ENCODE measurements around the gene SPIRE1.

The SPIRE1 gene

GRCh38 chr18:12580630-12581342, 77.1 kb downstream of the SPIRE1 start:
- H3K4me3 ChIP-seq (ENCODE audit: low read depth in 1 of 2, low read length in 2 of 2), result no peak overlapping the region
- H3K36me3 ChIP-seq (ENCODE audit: insufficient read depth, low read length), result no peaks in the 10 kb centered on the region
- H3K4me2 ChIP-seq (ENCODE audit: insufficient read depth, low read length), result no peak overlapping the region
- no peaks in the 10 kb centered on the region for H3K9me3 ChIP-seq (ENCODE audit: insufficient read depth, low read length, severe bottlenecking)
- no peaks in the 10 kb centered on the region for H3K27me3 ChIP-seq (ENCODE audit: insufficient read depth, low read length, poor library complexity)
- TF ChIP-seq CTCF (IDR thresholded peaks at IDR 0.05; ENCODE audit: borderline replicate concordance, extremely low read depth, low read length, poor library complexity, severe bottlenecking), result no peak
- no peak for TF ChIP-seq EZH2 (IDR thresholded peaks at IDR 0.05; ENCODE audit: borderline replicate concordance, low read depth, low read length, severe bottlenecking)
- no peaks in the 10 kb centered on the region for H4K20me1 ChIP-seq (ENCODE audit: insufficient read depth, low read length)
- H3K79me2 ChIP-seq (ENCODE audit: insufficient read depth, low read length), result no peaks in the 10 kb centered on the region
- no peak for ATAC-seq (ENCODE audit: insufficient read depth, low read depth)
- no peak overlapping the region for H3K9ac ChIP-seq (ENCODE audit: low read depth, low read length)
- H2AFZ ChIP-seq (ENCODE audit: low read depth, low read length), result no peak overlapping the region
- no peak overlapping the region for H3K27ac ChIP-seq (ENCODE audit: low read length)
- no peak for DNase-seq
- H3K4me1 ChIP-seq (ENCODE audit: insufficient read depth, low read length), result no peaks in the 10 kb centered on the region

- H2AFZ ChIP-seq (ENCODE audit: low read depth, low read length), result no peak overlapping the region
- ATAC-seq (ENCODE audit: insufficient read depth, low read depth), result no peak
Measured at GRCh38 chr18:12579775-12580174, 78.1 kb downstream of the SPIRE1 start.

GRCh38 chr18:12577848-12578247, 80.1 kb downstream of the SPIRE1 start:
- TF ChIP-seq CTCF (IDR thresholded peaks at IDR 0.05; ENCODE audit: borderline replicate concordance, extremely low read depth, low read length, poor library complexity, severe bottlenecking), result no peak
- no peak for TF ChIP-seq EZH2 (IDR thresholded peaks at IDR 0.05; ENCODE audit: borderline replicate concordance, low read depth, low read length, severe bottlenecking)
- no peaks in the 10 kb centered on the region for H3K4me1 ChIP-seq (ENCODE audit: insufficient read depth, low read length)

More at GRCh38 chr18:12579775-12580174, 78.1 kb downstream of the SPIRE1 start:
- Histone ChIP-seq H3K4me3 (ENCODE audit: low read depth in 1 of 2, low read length in 2 of 2) (no peak overlapping the region), H3K27me3 (ENCODE audit: insufficient read depth, low read length, poor library complexity) (no peaks in the 10 kb centered on the region), H3K4me2 (ENCODE audit: insufficient read depth, low read length) (no peak overlapping the region), H3K9ac (ENCODE audit: low read depth, low read length) (no peak overlapping the region), H4K20me1 (ENCODE audit: insufficient read depth, low read length) (no peaks in the 10 kb centered on the region), H3K79me2 (ENCODE audit: insufficient read depth, low read length) (no peaks in the 10 kb centered on the region), H3K27ac (ENCODE audit: low read length) (no peak overlapping the region), H3K4me1 (ENCODE audit: insufficient read depth, low read length) (no peaks in the 10 kb centered on the region), H3K36me3 (ENCODE audit: insufficient read depth, low read length) (no peaks in the 10 kb centered on the region), H3K9me3 (ENCODE audit: insufficient read depth, low read length, severe bottlenecking) (no peaks in the 10 kb centered on the region)
- no peak for DNase-seq
- TF ChIP-seq EZH2 (IDR thresholded peaks at IDR 0.05; ENCODE audit: borderline replicate concordance, low read depth, low read length, severe bottlenecking) (no peak), CTCF (IDR thresholded peaks at IDR 0.05; ENCODE audit: borderline replicate concordance, extremely low read depth, low read length, poor library complexity, severe bottlenecking) (no peak)

More at GRCh38 chr18:12577848-12578247, 80.1 kb downstream of the SPIRE1 start:
- Histone ChIP-seq H2AFZ (ENCODE audit: low read depth, low read length) (no peak overlapping the region), H3K4me2 (ENCODE audit: insufficient read depth, low read length) (no peak overlapping the region), H3K27ac (ENCODE audit: low read length) (no peak overlapping the region), H3K9me3 (ENCODE audit: insufficient read depth, low read length, severe bottlenecking) (no peaks in the 10 kb centered on the region), H4K20me1 (ENCODE audit: insufficient read depth, low read length) (no peaks in the 10 kb centered on the region), H3K9ac (ENCODE audit: low read depth, low read length) (no peak overlapping the region), H3K36me3 (ENCODE audit: insufficient read depth, low read length) (no peaks in the 10 kb centered on the region), H3K27me3 (ENCODE audit: insufficient read depth, low read length, poor library complexity) (no peaks in the 10 kb centered on the region), H3K79me2 (ENCODE audit: insufficient read depth, low read length) (no peaks in the 10 kb centered on the region), H3K4me3 (ENCODE audit: low read depth in 1 of 2, low read length in 2 of 2) (no peak overlapping the region)
- no peak for ATAC-seq (ENCODE audit: insufficient read depth, low read depth)
- DNase-seq, result no peak
